Upper lobe of left lung (tissue), 4 donors: ENCODE results near the gene FOXP1.

Experiments
- CTCF ChIP-seq, 6 experiments: fragments of 450-650 bp in 4 of 6; fragments of 200-600 bp in 2 of 6; sonication (generic) in 2 of 6; IDR thresholded peaks; one replicate each; pipeline ENCODE4 v1.5.1; 2016 to 2019; ENCODE audit warnings: antibody characterized with exemption in 6 of 6
- EP300 ChIP-seq, 4 donors: sonication (generic); formaldehyde crosslinking; IDR thresholded peaks; one replicate each; pipeline ENCODE4 v1.5.1; 2017; ENCODE audit warnings: antibody characterized with exemption in 4 of 4, control low read depth in 2 of 4
- POLR2A ChIP-seq, 4 donors: fragments of 450-650 bp; IDR thresholded peaks; one replicate each; pipeline ENCODE4 v1.5.1; 2016 to 2017; ENCODE audit warnings: antibody characterized with exemption in 4 of 4, mild to moderate bottlenecking in 2 of 4

GRCh38 chr3:71384388-71384787, 199.1 kb downstream of the FOXP1 start:
- TF ChIP-seq CTCF (IDR thresholded peaks at IDR 0.05): no peak
- TF ChIP-seq POLR2A (IDR thresholded peaks at IDR 0.05): no peak
- no peak for TF ChIP-seq EP300 (IDR thresholded peaks at IDR 0.05)
